K562 (cell line): ENCODE data around the gene DEDD. TPM values are rescaled to one million over a fixed set of nuclear protein-coding genes. Genes with fewer than 3 reads are reported as not detected.

ENCODE experiments used
- ARID1B ChIP-seq: fragments of 450-650 bp; IDR thresholded peaks from 2 replicates; pipeline ENCODE4 v1.6.1; 2016; ENCODE audit warnings: antibody characterized with exemption, mild to moderate bottlenecking, inconsistent platforms
- ATF6 ChIP-seq: sonication (generic); formaldehyde crosslinking; IDR thresholded peaks from 2 replicates; pipeline ENCODE4 v1.4.0; 2020; ENCODE audit warnings: mild to moderate bottlenecking, missing genetic modification reagents
- ATF7 ChIP-seq: fragments of 450-650 bp; IDR thresholded peaks from 2 replicates; pipeline ENCODE4 v1.7.1; 2014; ENCODE audit warnings: mild to moderate bottlenecking, moderate library complexity
- CXXC5 ChIP-seq: fragments of 250-450 bp; sonication (Bioruptor Pico); IDR thresholded peaks from 2 replicates; pipeline ENCODE4 v1.8.0; 2022; ENCODE audit warnings: inconsistent platforms, mild to moderate bottlenecking, moderate library complexity
- ELK1 ChIP-seq: sonication (generic); formaldehyde crosslinking; IDR thresholded peaks from 2 replicates; pipeline ENCODE4 v1.8.1; 2022; ENCODE audit warnings: missing genetic modification reagents
- KHSRP ChIP-seq: fragments of 450-650 bp; IDR thresholded peaks from 2 replicates; pipeline ENCODE4 v1.6.1; 2017
- MIER1 ChIP-seq: fragments of 450-650 bp; IDR thresholded peaks from 2 replicates; pipeline ENCODE4 v1.6.1; 2016; ENCODE audit warnings: antibody characterized with exemption, mild to moderate bottlenecking, low read depth
- MYC ChIP-seq, 2 experiments: fragments of 250-450 bp in 1 of 2; sonication (Bioruptor Pico) in 1 of 2; IDR thresholded peaks; 2 replicates each; pipeline versions ENCODE4 v1.5.1 to v1.6.1; 2012 to 2021; ENCODE audit warnings: low read depth in 2 of 2, borderline replicate concordance in 1 of 2, improper control_type of control experiment in 1 of 2, low read length in 1 of 2, mild to moderate bottlenecking in 1 of 2, moderate library complexity in 1 of 2
- POLR3G ChIP-seq: IDR thresholded peaks from 2 replicates; pipeline ENCODE4 v1.6.1; 2011; ENCODE audit not compliant: insufficient read length, insufficient replicate concordance; ENCODE audit errors: extremely low read depth
- SMARCB1 ChIP-seq: IDR thresholded peaks from 2 replicates; pipeline ENCODE4 v1.6.1; 2011; ENCODE audit warnings: improper control_type of control experiment, low read depth; ENCODE audit not compliant: insufficient read length
- SOX6 ChIP-seq: fragments of 450-650 bp; IDR thresholded peaks from 2 replicates; pipeline ENCODE4 v1.6.1; 2014; ENCODE audit warnings: mild to moderate bottlenecking
- THRB ChIP-seq: fragments of 450-650 bp; formaldehyde crosslinking; conservative IDR thresholded peaks from 2 replicates; pipeline ENCODE4 v1.4.0; 2022; ENCODE audit warnings: mild to moderate bottlenecking, missing genetic modification characterization
- UBTF ChIP-seq, 2 experiments: IDR thresholded peaks; 2 replicates each; pipeline ENCODE4 v1.6.1; 2012; ENCODE audit warnings: improper control_type of control experiment in 2 of 2, low read depth in 2 of 2, low read length in 2 of 2, borderline replicate concordance in 1 of 2
- ZNF12 ChIP-seq: sonication (generic); formaldehyde crosslinking; IDR thresholded peaks from 2 replicates; pipeline ENCODE4 v1.4.0; 2020; ENCODE audit warnings: mild to moderate bottlenecking, missing genetic modification reagents
- ZNF134 ChIP-seq: fragments of 250-450 bp; sonication (Bioruptor Pico); conservative IDR thresholded peaks from 2 replicates; pipeline ENCODE4 v1.4.0; 2020
- ZNF280B ChIP-seq: fragments of 250-450 bp; sonication (Bioruptor Pico); IDR thresholded peaks from 2 replicates; pipeline ENCODE4 v1.5.1; 2021; ENCODE audit warnings: mild to moderate bottlenecking
- ZNF431 ChIP-seq: sonication (generic); formaldehyde crosslinking; IDR thresholded peaks from 2 replicates; pipeline ENCODE4 v1.8.0; 2022; ENCODE audit warnings: mild to moderate bottlenecking, missing genetic modification reagents
- ZSCAN29 ChIP-seq: fragments of 450-650 bp; IDR thresholded peaks from 2 replicates; pipeline ENCODE4 v1.6.1; 2017
- ZZZ3 ChIP-seq: fragments of 450-650 bp; IDR thresholded peaks from 2 replicates; pipeline ENCODE4 v1.6.1; 2016; ENCODE audit warnings: antibody characterized with exemption, mild to moderate bottlenecking, moderate library complexity
- polyA plus RNA-seq, 8 experiments: library from polyadenylated mRNA; depleted of rRNA in 4 of 8; stranded (reverse) in 5 of 8; unstranded in 3 of 8; fragments of >200 nt; fragmentation: Nextera tagmentation in 2 of 8; fragmentation: Illumina TruSeq in 1 of 8; extraction: Ambion mirVana in 2 of 8; extraction: Trizol in 1 of 8; gene quantifications; 2 replicates each; pipeline versions ENCODE4 v1.2.1 to v1.2.3, GENCODE V29; 2011 to 2014; ENCODE audit warnings: inconsistent platforms in 1 of 8, missing spikeins in 1 of 8
- total RNA-seq, 7 experiments: library from RNA; depleted of rRNA in 6 of 7; stranded (reverse); fragments of >200 nt in 6 of 7; fragmentation: Illumina TruSeq in 2 of 7; extraction: Trizol in 2 of 7; gene quantifications; 2 replicates each; pipeline versions ENCODE4 v1.2.1 to v1.2.3, GENCODE V29; 2011 to 2021; ENCODE audit warnings: low replicate concordance in 1 of 7

The DEDD gene
- total and polyA plus RNA-seq, 9 of the 15 experiments (the other 6 are each of a cell fraction or from before 2014, with no cell fraction given) = 11.6 to 41.0 (median 16.8) TPM

GRCh38 chr1:161117759-161118581 is 14.5 kb downstream of the DEDD start, which contains the start of the genes NIT1 and PFDN2 (continued):
- TF ChIP-seq ZNF280B = no peak
- TF ChIP-seq POLR3G = no peak
- TF ChIP-seq MYC (IDR thresholded peaks at IDR 0.05; ENCODE audit: low read depth, low read length) = peak; percentile 74; the same call in 1 of the 2 replicates
- TF ChIP-seq MYC (CRISPR knock-in tag; IDR thresholded peaks at IDR 0.05; ENCODE audit: borderline replicate concordance, low read depth) = peak; percentile 84; the same call in 1 of the 2 replicates
- 0 out of 2 replicates have a peak, but pooled peaks have one; percentile 25 for TF ChIP-seq ARID1B
- no peak for TF ChIP-seq ATF6
- no peak for TF ChIP-seq ZSCAN29
- no peak for TF ChIP-seq MIER1
- TF ChIP-seq ELK1 = no peak
- no peak for TF ChIP-seq SMARCB1
- no peak for TF ChIP-seq ZNF134
- TF ChIP-seq ZZZ3 = no peak
- no peak for TF ChIP-seq SOX6
- no peak for TF ChIP-seq ZNF431
- 0 out of 2 replicates have a peak, but pooled peaks have one; percentile 20 for TF ChIP-seq ZNF12
- TF ChIP-seq KHSRP = no peak
- TF ChIP-seq UBTF (IDR thresholded peaks at IDR 0.05; ENCODE audit: borderline replicate concordance in 1 of 2, low read depth in 2 of 2, low read length in 2 of 2) = 0 out of 4 replicates have a peak, but pooled peaks of 1 of the 2 experiments have one; percentile 24
- TF ChIP-seq ATF7 = peak; percentile 49; the same call in 1 of the 2 replicates
- TF ChIP-seq CXXC5 (CRISPR knock-in tag) = peak; percentile 83
- TF ChIP-seq THRB (CRISPR knock-in tag) = no peak
